DOHH2 (cell line): ENCODE results near the gene NTNG1.

Source experiments
- H3F3A ChIP-seq: fragments of 200-600 bp; sonication (generic), shearing (Covaris generic); 2 replicates; pipeline ENCODE4 v1.6.0; 2016; ENCODE audit warnings: antibody characterized with exemption, mild to moderate bottlenecking; ENCODE audit not compliant: control insufficient read depth, insufficient read depth
- H3K27ac ChIP-seq: fragments of 200-600 bp; sonication (generic); 2 replicates; pipeline ENCODE4 v1.5.1; 2014; ENCODE audit warnings: low read depth, mild to moderate bottlenecking, low read length, moderate library complexity
- H3K27me3 ChIP-seq: fragments of 200-600 bp; sonication (generic); 2 replicates; pipeline ENCODE4 v1.6.1; 2014; ENCODE audit warnings: mild to moderate bottlenecking, low read length, mixed read lengths; ENCODE audit not compliant: control insufficient read depth
- H3K36me3 ChIP-seq: fragments of 200-600 bp; sonication (generic); 2 replicates; pipeline ENCODE4 v1.6.1; 2014; ENCODE audit warnings: mild to moderate bottlenecking, low read length, moderate library complexity, mixed read lengths; ENCODE audit not compliant: control insufficient read depth
- H3K4me1 ChIP-seq: fragments of 200-600 bp; sonication (generic); 2 replicates; pipeline ENCODE4 v1.6.1; 2014; ENCODE audit warnings: mild to moderate bottlenecking, low read length, mixed read lengths; ENCODE audit not compliant: control insufficient read depth
- H3K4me2 ChIP-seq: fragments of 200-600 bp; sonication (generic); 2 replicates; pipeline ENCODE4 v1.6.0; 2014; ENCODE audit warnings: mild to moderate bottlenecking, low read length, moderate library complexity
- H3K4me3 ChIP-seq: fragments of 200-600 bp; sonication (generic); 2 replicates; pipeline ENCODE4 v1.5.1; 2014; ENCODE audit warnings: mild to moderate bottlenecking, low read length, mixed read lengths
- H3K79me2 ChIP-seq: fragments of 200-600 bp; sonication (generic); 2 replicates; pipeline ENCODE4 v1.6.1; 2014; ENCODE audit warnings: mild to moderate bottlenecking, low read length, mixed read lengths; ENCODE audit not compliant: control insufficient read depth
- H3K9me2 ChIP-seq: fragments of 200-600 bp; sonication (generic); replicated peaks from 2 replicates; pipeline ENCODE4 v1.6.1; 2014; ENCODE audit warnings: mild to moderate bottlenecking, low read length, mixed read lengths; ENCODE audit not compliant: control insufficient read depth
- H3K9me3 ChIP-seq: fragments of 200-600 bp; sonication (generic); 2 replicates; pipeline ENCODE4 v1.6.1; 2014; ENCODE audit warnings: antibody characterized with exemption, low read length, mixed read lengths; ENCODE audit not compliant: control insufficient read depth, insufficient read depth
- H4K20me1 ChIP-seq: fragments of 200-600 bp; sonication (generic); 2 replicates; pipeline ENCODE4 v1.6.0; 2014; ENCODE audit warnings: low read depth, mild to moderate bottlenecking, antibody characterized with exemption, low read length, moderate library complexity; ENCODE audit not compliant: control insufficient read depth, insufficient read depth
- CTCF ChIP-seq: fragments of 200-600 bp; sonication (generic); IDR thresholded peaks from one replicate; pipeline ENCODE4 v1.5.1; 2014; ENCODE audit warnings: antibody characterized with exemption, mild to moderate bottlenecking, low read depth, low read length; ENCODE audit not compliant: poor library complexity, severe bottlenecking
- EZH2phosphoT487 ChIP-seq: fragments of 200-600 bp; sonication (generic); IDR thresholded peaks from 2 replicates; pipeline ENCODE4 v1.6.1; 2017; ENCODE audit warnings: borderline replicate concordance, mild to moderate bottlenecking, antibody characterized with exemption, low read length, moderate library complexity, mixed read lengths

The NTNG1 gene

GRCh38 chr1:107213225-107213624, 72.4 kb downstream of the NTNG1 start:
- Histone ChIP-seq H3K79me2 (no peaks in the 10 kb centered on the region), H3K27ac (no peak overlapping the region), H3F3A (no peaks in the 10 kb centered on the region), H3K4me3 (no peak overlapping the region), H3K27me3 (no peaks in the 10 kb centered on the region), H3K9me3 (peaks cover 3% of the 10 kb centered on the region; the same call in 1 of the 2 replicates), H3K36me3 (no peaks in the 10 kb centered on the region), H4K20me1 (no peaks in the 10 kb centered on the region), H3K4me2 (no peak overlapping the region), H3K4me1 (no peaks in the 10 kb centered on the region), H3K9me2 (no peaks in the 10 kb centered on the region)
- TF ChIP-seq CTCF (no peak), EZH2phosphoT487 (no peak)

- no peak for TF ChIP-seq CTCF
- Histone ChIP-seq H3K27me3 (no peaks in the 10 kb centered on the region), H3K4me1 (no peaks in the 10 kb centered on the region), H3K4me2 (no peak overlapping the region), H4K20me1 (no peaks in the 10 kb centered on the region), H3K36me3 (no peaks in the 10 kb centered on the region), H3K27ac (no peak overlapping the region), H3K9me2 (no peaks in the 10 kb centered on the region), H3K4me3 (no peak overlapping the region), H3F3A (no peaks in the 10 kb centered on the region), H3K9me3 (peaks cover 4% of the 10 kb centered on the region; the same call in 1 of the 2 replicates), H3K79me2 (0 out of 2 replicates have a peak, but pooled peaks cover 3% of the 10 kb centered on the region)
Observed at GRCh38 chr1:107220036-107220435, 79.2 kb downstream of the NTNG1 start.

- Histone ChIP-seq H3K4me1 (peaks cover 20% of the 10 kb centered on the region), H4K20me1 (no peaks in the 10 kb centered on the region), H3K9me2 (no peaks in the 10 kb centered on the region), H3K79me2 (no peaks in the 10 kb centered on the region), H3K27ac (no peak overlapping the region), H3F3A (no peaks in the 10 kb centered on the region), H3K27me3 (no peaks in the 10 kb centered on the region), H3K36me3 (no peaks in the 10 kb centered on the region), H3K4me2 (no peak overlapping the region), H3K9me3 (no peaks in the 10 kb centered on the region), H3K4me3 (no peak overlapping the region)
- TF ChIP-seq CTCF: no peak
- no peak for TF ChIP-seq EZH2phosphoT487
Observed at GRCh38 chr1:107225706-107226105, 84.9 kb downstream of the NTNG1 start.
